ENCODE data around the gene DCBLD2.

Gene DCBLD2

DNA sequence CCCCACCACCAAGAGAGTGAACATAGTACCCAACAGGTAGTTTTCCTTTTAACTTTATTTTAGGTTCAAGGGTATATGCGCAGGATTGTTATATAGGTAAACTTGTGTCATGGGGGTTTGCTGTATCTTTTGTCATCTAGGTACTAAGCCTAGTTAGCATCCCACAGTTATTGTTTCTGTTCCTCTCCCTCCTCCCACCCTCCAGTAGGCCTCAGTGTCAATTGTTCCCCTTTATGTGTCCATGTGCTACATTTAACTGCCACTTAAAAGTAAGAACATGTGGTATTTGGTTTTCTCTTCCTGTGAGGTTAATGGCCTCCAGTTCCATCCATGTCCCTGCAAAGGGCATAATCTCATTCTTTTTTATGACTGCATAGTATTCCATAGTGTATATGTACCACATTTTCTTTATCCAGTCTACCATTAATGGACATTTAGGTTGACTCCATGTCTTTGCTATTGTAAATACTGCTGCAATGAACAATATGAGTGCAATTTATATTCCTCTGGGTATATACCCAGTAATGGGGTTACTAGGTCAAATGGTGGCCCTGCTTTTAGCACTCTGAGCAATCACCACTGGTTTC lies 72.2 kb downstream of the DCBLD2 start:
- TF ChIP-seq POLR2A (IDR thresholded peaks at IDR 0.05; ENCODE audit: low read length) (no peak), GATA1 (IDR thresholded peaks at IDR 0.05; ENCODE audit: low read depth, low read length) (no peak)
- no peak for DNase-seq

DNA sequence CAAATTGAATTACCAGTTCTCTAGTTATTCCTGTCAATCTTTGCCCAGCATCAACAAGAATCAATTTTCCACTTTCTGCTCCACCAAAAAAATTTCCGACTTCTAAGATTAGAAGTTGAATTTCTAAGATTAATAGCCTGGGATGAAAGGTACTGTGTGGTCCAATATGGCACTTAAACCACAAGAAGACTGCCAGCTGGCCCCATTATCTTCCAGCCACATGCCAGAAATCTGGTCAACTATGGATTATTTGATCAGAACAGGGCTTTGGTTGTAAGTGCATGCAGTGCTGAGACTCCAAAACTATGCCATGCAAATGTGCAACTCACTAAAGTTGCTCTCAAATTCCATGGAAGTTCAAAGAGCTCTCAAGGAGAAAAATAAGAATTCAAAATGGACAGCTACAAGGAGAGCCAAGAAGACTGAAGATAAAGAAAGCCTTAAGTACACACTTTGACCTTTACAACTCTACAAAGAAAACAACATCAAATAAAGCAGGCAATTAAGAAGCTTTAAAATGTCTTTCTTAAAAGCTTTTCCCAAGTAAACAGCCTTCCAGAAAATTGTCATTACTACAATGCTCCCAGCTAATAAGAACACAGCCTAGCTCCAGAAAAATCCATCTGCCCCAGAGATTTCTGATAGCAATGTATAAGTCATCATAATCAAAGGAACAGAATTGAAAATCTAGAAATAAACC lies 74.1 kb downstream of the DCBLD2 start:
- TF ChIP-seq POLR2A (IDR thresholded peaks at IDR 0.05; ENCODE audit: low read length), result no peak
- TF ChIP-seq GATA1 (IDR thresholded peaks at IDR 0.05; ENCODE audit: low read depth, low read length), result no peak
- DNase-seq, result no peak

DNA sequence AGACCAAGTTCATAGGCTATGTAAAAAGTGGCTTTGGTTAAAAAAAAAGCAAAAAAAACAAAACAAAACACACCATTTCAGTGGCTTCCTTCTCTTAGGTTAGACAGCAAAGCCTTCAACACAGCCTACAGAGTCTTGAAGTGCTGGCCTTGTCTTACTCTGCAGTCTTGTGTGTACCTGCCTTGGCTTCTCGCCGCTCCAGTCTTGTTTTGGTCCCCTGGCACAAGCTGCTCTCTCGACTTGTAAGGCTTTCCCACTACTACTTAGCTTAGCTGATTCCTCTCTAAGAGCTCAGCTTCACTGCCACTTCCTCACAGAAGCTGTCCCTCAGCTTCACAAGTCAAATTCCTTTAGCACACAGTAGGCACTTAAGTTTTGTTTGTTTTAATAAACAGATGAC lies 75.4 kb downstream of the DCBLD2 start:
- no peak for DNase-seq
- TF ChIP-seq POLR2A (IDR thresholded peaks at IDR 0.05; ENCODE audit: low read length), result no peak
- TF ChIP-seq GATA1 (IDR thresholded peaks at IDR 0.05; ENCODE audit: low read depth, low read length), result no peak

DNA sequence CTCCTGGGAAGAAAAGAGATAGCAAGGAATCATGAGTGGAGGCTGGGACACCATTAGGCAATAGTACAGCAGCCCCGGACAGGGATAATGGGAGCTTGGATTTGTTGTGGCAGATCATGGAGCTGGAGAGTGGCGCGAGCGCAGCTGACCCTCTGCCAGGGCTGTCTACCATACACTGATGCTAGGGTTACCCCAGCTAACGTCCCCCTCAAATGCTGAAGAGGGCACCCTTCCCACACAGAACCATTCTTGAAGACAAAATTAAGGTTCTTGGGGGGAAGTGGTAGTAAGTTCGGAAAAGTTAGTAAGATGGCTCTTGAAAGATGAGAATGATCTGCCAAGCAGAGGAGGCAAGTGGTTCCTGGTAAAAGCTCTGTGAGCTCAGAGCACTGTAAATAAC lies 77.2 kb downstream of the DCBLD2 start:
- TF ChIP-seq GATA1 (IDR thresholded peaks at IDR 0.05; ENCODE audit: low read depth, low read length) (no peak), POLR2A (IDR thresholded peaks at IDR 0.05; ENCODE audit: low read length) (no peak)
- peak; percentile 2 to 3 for DNase-seq

DNA sequence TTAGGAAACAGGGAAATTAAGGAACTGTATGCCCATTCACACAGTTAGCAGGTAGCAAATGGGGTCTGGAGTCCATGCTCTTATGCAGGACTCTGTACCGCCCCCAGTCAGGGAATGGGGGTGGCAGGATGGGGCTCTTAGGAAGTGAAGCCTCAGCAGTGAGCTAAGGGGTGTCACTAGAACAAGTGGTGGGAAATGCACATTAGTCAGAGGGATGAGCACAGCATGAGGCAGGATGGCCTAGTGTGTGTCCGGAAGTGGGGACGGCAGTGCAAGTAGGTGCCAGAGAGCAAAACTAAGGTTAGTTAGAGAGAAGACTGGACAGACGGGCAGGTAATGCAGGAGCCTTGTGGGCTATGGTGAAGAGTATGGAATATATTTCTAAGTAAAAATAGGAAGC lies 77.7 kb downstream of the DCBLD2 start:
- TF ChIP-seq GATA1 (IDR thresholded peaks at IDR 0.05; ENCODE audit: low read depth, low read length) (no peak), POLR2A (IDR thresholded peaks at IDR 0.05; ENCODE audit: low read length) (no peak)
- DNase-seq, result no peak

DNA sequence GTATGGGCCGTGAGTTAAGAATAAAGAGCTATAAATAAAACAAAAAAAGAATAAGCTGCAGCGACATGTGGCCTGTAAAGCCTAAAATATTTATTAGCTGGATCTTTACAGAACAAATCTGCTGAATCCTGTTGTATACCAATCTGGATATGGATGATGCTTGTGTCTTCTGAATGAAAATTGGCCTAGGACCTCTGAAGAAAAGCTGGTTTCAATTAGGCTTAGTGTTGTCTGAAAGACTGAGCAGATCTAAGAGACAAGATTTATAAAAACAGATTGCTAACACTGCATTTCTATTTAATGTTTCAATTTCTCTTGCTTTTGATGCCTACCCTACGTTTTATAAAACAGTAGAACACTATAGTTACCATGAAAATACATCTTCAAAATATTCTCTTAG lies 80.4 kb downstream of the DCBLD2 start:
- TF ChIP-seq GATA1 (IDR thresholded peaks at IDR 0.05; ENCODE audit: low read depth, low read length) (no peak), POLR2A (IDR thresholded peaks at IDR 0.05; ENCODE audit: low read length) (no peak)
- DNase-seq, result no peak

DNA sequence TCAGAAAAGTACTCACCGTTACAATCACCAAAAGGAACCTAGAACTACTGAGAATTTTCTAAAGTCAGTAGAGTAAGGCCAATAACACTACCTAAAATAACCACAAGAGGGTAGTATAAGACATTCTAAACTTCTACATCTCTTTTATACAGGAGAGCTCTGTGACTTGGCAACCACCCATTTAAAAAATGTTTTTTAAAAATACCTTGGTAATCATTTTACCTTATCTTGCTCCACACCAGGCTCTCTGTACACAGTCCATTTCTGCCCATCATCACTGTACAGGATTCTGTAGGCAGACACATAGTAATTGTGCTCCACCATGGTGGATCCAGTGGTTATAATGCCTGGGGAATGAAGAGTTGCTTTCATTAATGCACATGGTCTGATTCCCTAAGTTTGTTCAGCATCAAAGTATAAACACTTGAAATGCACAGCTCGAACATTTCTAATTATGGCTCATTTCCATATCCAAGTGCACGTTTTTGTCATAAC lies 83.9 kb downstream of the DCBLD2 start:
- DNase-seq, result peak; percentile 73 to 76

DNA sequence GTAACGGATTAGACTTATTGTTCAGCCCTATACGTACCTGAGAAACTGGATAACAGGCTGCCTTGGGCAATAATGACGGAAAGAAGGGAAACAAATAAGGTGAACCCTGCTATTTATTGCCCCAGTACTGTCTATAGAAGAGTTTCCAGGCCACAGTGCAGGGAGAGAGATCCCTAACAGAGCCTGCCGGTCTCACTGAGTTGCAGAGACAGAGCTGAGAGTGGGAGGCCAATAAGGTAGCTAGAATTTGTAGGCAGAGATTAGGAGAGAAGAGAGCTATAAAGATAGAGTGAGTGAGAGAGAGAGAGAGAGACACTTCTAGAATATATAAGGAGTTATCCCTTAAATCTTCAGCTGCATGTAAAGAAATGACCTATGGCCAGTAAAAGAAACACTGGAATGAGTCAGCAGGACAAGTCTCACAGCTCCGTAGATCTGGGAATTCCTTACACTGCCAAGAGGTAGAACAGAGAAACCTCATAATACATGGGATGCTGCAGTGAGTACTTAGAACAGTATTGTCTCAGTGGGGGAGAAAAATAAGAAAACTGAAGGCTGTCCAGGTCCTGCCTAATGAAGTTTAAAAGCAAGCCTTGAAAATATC lies 86.6 kb downstream of the DCBLD2 start:
- TF ChIP-seq GATA1 (IDR thresholded peaks at IDR 0.05; ENCODE audit: low read depth, low read length), result no peak
- TF ChIP-seq POLR2A (IDR thresholded peaks at IDR 0.05; ENCODE audit: low read length), result no peak
- no peak for DNase-seq

More for the DNA sequence above, 83.9 kb downstream of the DCBLD2 start:
- TF ChIP-seq POLR2A (IDR thresholded peaks at IDR 0.05; ENCODE audit: low read length) (no peak), GATA1 (IDR thresholded peaks at IDR 0.05; ENCODE audit: low read depth, low read length) (no peak)

DNA sequence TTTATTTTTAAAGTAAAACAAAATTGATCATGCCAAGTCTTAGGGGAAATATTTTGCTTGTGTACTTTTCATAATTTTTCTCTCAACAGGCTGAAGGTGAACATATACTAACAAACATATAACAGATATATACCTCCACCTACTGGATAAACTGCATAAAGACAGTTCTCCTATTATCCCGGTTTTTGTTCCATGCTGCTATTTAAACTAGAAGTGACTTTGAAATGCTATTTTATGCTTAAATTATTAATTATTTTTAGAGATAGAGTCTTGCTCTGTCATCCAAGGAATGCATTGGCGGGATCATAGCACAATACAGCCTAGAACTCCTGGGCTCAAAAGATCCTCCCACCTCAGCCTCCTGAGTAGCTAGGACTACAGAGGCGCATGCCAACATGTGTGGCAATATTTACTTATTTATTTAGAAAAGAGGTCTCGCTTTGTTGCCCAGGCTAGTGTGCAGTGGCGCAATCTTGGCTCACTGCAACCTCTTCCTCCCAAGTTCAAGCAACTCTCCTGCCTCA lies 88.6 kb downstream of the DCBLD2 start:
- DNase-seq, result peak; percentile 45 to 54
- TF ChIP-seq POLR2A (IDR thresholded peaks at IDR 0.05; ENCODE audit: low read length) (no peak), GATA1 (IDR thresholded peaks at IDR 0.05; ENCODE audit: low read depth, low read length) (no peak)

DNA sequence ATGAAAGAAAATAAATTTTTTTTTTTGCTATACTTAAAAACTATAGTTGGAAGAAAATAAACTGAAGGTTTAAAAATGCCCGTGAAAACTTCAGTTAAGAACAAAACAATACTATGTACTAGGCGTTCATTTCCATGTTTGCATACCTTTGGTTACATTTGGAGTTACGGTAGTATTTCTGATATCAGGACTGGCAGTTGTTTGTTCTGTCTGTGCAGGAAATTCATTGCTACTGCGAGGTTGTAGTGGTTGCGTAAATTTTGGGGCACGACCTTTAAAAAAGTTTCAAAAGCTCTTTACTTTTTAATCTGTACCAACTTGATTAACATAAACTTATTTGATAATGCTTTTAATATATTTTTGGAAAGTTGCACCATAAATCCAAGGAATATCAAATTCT lies 90.4 kb downstream of the DCBLD2 start:
- TF ChIP-seq POLR2A (IDR thresholded peaks at IDR 0.05; ENCODE audit: low read length) (no peak), GATA1 (IDR thresholded peaks at IDR 0.05; ENCODE audit: low read depth, low read length) (no peak)
- DNase-seq, result no peak

DNA sequence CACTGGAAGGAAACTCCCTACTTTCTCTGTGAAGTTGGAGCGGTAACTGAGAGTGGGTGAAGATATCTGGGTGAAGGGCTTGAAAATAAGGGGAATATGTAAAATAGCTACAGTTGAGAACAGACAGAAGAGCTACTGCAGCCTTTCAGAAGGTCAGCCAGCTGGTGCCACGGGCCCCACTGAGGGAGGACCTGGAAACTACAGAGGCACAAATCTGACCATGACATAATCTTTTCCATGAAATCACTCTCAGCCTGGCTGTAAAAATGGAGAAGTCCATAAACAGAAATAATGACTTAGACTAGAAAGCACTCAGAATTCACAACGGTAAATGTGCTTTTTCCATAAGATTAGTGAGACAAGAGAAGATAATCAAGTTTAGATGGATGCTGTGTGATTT lies 91.9 kb downstream of the DCBLD2 start:
- no peak for DNase-seq

DNA sequence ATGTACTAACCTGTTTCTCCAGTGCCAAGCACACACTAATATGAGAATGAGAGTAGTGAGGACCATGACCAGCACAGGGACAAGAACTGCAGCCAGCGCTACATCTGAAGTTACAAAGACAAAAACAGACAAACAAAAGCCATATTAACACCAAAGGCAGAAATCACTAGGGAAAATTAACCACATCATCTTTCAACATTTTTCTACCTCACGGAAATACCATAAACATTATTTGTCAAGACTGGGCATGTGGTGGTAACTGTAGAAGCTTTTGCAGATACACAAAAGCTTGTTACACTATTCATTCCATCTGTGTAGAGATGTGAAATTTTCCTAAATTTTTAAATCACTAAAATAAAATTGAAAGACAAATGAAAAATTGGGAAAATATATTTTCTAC lies 93.4 kb downstream of the DCBLD2 start:
- no peak for TF ChIP-seq GATA1 (IDR thresholded peaks at IDR 0.05; ENCODE audit: low read depth, low read length)
- no peak for TF ChIP-seq POLR2A (IDR thresholded peaks at IDR 0.05; ENCODE audit: low read length)
- no peak for DNase-seq

More for the DNA sequence above, 91.9 kb downstream of the DCBLD2 start:
- TF ChIP-seq GATA1 (IDR thresholded peaks at IDR 0.05; ENCODE audit: low read depth, low read length) (no peak), POLR2A (IDR thresholded peaks at IDR 0.05; ENCODE audit: low read length) (no peak)

DNA sequence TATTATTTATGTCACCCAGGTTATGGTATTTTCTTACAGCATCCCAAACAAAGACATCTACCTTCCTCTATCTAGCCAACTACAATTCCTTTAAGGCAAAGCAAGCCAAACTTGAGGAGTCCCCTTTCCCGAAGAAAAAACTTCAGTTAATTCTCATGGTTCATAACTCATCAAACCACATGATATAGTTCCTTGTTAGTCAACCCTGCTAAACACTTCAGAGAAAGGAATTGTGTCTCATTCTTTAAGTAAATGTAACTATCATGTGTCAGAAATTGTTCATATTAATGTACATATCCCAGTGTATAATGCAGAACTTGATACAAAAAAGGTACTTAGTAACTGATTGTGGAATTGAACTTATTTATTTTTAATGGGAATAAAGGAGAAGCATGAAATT lies 93.9 kb downstream of the DCBLD2 start:
- TF ChIP-seq GATA1 (IDR thresholded peaks at IDR 0.05; ENCODE audit: low read depth, low read length) (no peak), POLR2A (IDR thresholded peaks at IDR 0.05; ENCODE audit: low read length) (no peak)

DNA sequence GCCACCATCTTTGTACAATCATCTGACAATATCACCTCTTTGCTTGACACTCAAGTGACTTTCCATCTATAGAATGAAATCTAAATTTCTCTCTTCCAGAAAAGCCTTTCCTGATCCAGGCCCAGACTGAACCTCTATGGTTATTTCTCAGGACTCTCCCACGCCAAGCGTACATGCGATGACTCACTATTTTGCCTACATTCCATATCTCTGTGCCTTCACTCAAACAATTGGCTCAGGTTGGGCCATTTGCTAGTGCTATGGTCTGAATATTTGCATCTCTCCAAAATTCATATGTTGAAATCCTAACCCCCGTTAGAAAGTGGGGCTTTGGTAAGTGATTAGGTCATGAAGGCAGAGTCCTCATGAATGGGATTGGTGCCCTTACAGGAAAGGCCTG lies 94.5 kb downstream of the DCBLD2 start:
- no peak for DNase-seq
- TF ChIP-seq POLR2A (IDR thresholded peaks at IDR 0.05; ENCODE audit: low read length) (no peak), GATA1 (IDR thresholded peaks at IDR 0.05; ENCODE audit: low read depth, low read length) (no peak)

More for the DNA sequence above, 93.9 kb downstream of the DCBLD2 start:
- DNase-seq, result no peak

Data from erythroblast (primary cell).